Astrocyte (in vitro differentiated cells and primary cell): ENCODE results near the gene DENND6B.

ENCODE experiments used
- CTCF ChIP-seq: IDR thresholded peaks from 2 replicates; pipeline ENCODE4 v1.5.1; 2011; ENCODE audit warnings: low read depth, mild to moderate bottlenecking, inconsistent platforms, low read length, moderate library complexity; ENCODE audit not compliant: insufficient read depth
- EZH2 ChIP-seq: IDR thresholded peaks from 2 replicates; pipeline ENCODE4 v1.6.1; 2012; ENCODE audit warnings: mild to moderate bottlenecking, low read length, inconsistent platforms; ENCODE audit not compliant: insufficient read depth

- no peak for TF ChIP-seq CTCF
- TF ChIP-seq EZH2 = no peak
Measured at GRCh38 chr22:50308986-50309600, 17.7 kb downstream of the DENND6B start.
